Measurements from ENCODE around the gene GNB1L.

Gene GNB1L

DNA sequence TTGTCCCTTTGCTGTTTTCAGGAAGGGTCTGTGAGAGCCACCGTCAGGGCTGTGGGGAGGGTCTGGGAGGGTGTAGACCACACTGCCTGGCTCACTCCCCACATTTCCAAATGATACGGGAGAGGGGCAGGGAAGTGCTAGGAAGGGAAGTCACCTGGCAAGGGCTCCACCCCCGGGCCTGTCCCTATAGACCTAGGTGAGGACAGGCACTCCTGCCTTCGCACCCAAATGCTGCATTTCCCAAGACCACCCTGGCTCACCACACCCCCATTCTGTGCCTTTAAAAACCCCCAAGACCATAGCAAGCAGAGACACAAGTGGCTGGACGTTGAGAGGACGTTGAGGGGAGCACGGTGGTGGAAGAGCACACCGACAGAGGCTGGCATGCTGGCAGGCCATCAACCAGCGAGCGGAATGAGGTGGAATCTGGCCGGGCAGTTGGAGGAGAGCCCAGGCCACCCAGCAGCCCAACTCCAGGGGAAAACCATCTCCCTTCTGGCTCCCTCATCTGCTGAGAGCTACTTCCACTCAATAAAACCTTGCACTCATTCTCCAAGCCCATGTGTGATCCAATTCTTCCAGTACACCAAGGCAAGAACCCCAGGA is 45.7 kb downstream of the GNB1L start:
- no peaks in the 10 kb centered on the region for H3K27me3 Mint-ChIP-seq
- H3K27ac Mint-ChIP-seq, result no peak overlapping the region
- DNase-seq (no peak), ATAC-seq (replicated peaks) (no peak)
- peaks cover 6 to 8% of the 10 kb centered on the region in 2 donors for H3K4me1 Mint-ChIP-seq (ENCODE audit: low read depth in 2 of 2)
- H3K36me3 Mint-ChIP-seq (ENCODE audit: insufficient read depth), result no peaks in the 10 kb centered on the region
- no peaks in the 10 kb centered on the region for H3K9me3 Mint-ChIP-seq
- H3K4me3 Mint-ChIP-seq, result no peak overlapping the region

DNA sequence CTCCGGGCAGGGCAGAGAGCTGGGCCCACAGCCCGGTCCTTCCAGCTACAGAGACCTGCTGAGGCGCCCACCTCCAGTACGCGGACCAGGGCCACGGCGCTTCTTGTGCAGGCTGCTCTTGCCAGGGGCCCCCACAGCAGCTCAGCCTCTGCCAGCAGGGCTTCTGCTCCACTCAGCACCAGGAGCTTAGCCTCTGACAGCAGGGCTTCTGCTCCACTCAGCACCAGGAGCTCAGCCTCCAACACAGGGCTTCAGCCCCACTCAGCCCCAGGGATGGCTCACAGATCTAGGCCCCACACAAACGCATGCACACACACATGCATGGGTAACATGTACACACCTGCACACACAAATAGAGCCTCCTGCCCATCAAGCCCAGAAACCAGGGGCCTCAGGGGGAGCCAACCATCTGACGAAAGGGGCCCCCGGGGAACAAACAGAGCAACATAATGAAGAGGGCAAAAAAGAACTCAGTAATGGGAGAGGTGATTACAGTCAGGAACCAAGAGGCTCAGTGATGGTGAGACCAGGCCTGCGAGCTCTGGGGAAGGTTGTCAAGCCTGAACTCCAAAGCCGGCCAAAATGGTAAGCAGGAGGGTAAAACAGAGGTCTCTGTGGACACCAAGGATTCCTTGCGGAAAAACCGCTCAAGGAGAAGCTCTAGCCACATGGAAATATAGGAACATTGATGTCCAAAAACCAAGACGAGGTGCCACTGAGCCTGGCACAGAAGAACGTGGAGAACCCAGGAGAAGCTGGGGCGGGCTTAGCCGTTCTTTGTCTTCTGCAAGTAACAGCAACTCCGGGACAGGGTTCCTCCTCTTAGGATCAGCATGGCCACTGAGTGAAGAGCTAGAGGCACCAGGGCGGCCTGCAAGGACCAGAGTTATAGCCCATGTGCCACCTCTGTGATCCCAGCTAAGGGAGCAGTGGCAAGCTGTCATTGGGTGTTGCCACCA is 46.5 kb downstream of the GNB1L start:
- no peak overlapping the region for H3K27ac Mint-ChIP-seq
- ATAC-seq (replicated peaks), result no peak
- DNase-seq, result no peak

GRCh38 chr22:19807161-19807913 is 47.3 kb downstream of the GNB1L start:
- Mint-ChIP-seq H3K4me1 (ENCODE audit: low read depth in 2 of 2) (peaks cover 6 to 8% of the 10 kb centered on the region in 2 donors), H3K9me3 (no peaks in the 10 kb centered on the region), H3K27me3 (no peaks in the 10 kb centered on the region), H3K27ac (peak overlapping the region in 1 of 2 donors; percentile 66), H3K36me3 (ENCODE audit: insufficient read depth) (peaks cover 7% of the 10 kb centered on the region), H3K4me3 (no peak overlapping the region)
- DNase-seq (no peak), ATAC-seq (replicated peaks) (no peak)

More for the DNA sequence above, 46.5 kb downstream of the GNB1L start:
- Mint-ChIP-seq H3K4me1 (ENCODE audit: low read depth in 2 of 2) (peaks cover 6 to 8% of the 10 kb centered on the region in 2 donors), H3K36me3 (ENCODE audit: insufficient read depth) (no peaks in the 10 kb centered on the region), H3K9me3 (no peaks in the 10 kb centered on the region), H3K4me3 (no peak overlapping the region), H3K27me3 (no peaks in the 10 kb centered on the region)

GRCh38 chr22:19806213-19807160 is 48.2 kb downstream of the GNB1L start:
- Mint-ChIP-seq H3K36me3 (ENCODE audit: insufficient read depth) (peaks cover 10% of the 10 kb centered on the region), H3K27ac (peak overlapping the region in 1 of 2 donors; percentile 66), H3K9me3 (no peaks in the 10 kb centered on the region), H3K4me3 (no peak overlapping the region), H3K27me3 (no peaks in the 10 kb centered on the region), H3K4me1 (ENCODE audit: low read depth in 2 of 2) (peaks cover 6 to 8% of the 10 kb centered on the region in 2 donors)
- DNase-seq, result no peak
- no peak for ATAC-seq (replicated peaks)

GRCh38 chr22:19805821-19806212 is 48.9 kb downstream of the GNB1L start:
- ATAC-seq (replicated peaks), result no peak
- DNase-seq, result no peak
- no peaks in the 10 kb centered on the region for H3K27me3 Mint-ChIP-seq
- H3K4me3 Mint-ChIP-seq, result no peak overlapping the region
- H3K4me1 Mint-ChIP-seq (ENCODE audit: low read depth in 2 of 2), result peaks cover 0 to 4% of the 10 kb centered on the region in 2 donors
- H3K9me3 Mint-ChIP-seq, result no peaks in the 10 kb centered on the region
- H3K36me3 Mint-ChIP-seq (ENCODE audit: insufficient read depth), result peaks cover 10% of the 10 kb centered on the region
- no peak overlapping the region for H3K27ac Mint-ChIP-seq

DNA sequence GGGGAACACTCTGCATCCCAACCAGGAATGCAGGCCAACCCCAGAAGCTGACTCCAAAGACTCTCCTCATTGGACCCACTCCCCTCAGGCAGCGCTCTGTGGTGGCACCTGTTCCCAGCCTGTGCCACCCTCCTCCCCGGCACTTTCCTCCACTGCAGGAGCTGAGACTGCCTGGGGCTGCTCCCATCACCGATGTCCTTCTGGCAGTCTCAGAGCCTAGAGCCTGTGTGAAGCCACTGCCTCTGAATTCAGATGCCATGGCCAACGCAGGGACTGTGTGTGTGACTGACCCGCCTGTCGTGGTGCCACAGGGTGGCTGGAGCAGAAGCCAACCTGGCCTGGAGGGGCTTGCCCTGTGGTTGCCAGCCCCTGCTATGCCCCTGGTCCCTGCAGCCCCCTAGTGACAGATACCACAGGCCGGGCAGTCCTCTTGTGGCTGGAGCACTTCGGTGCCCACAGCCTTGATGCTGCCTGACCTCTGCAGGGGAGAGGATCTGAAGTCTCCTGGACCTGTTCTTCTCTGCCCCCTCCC is 50.9 kb downstream of the GNB1L start:
- Mint-ChIP-seq H3K4me1 (ENCODE audit: low read depth in 2 of 2) (no peaks in the 10 kb centered on the region), H3K27me3 (no peaks in the 10 kb centered on the region), H3K36me3 (ENCODE audit: insufficient read depth) (peaks cover 13% of the 10 kb centered on the region), H3K9me3 (no peaks in the 10 kb centered on the region), H3K4me3 (no peak overlapping the region), H3K27ac (no peak overlapping the region)
- ATAC-seq (replicated peaks) (no peak), DNase-seq (no peak)

- no peaks in the 10 kb centered on the region for H3K9me3 Mint-ChIP-seq
- peaks cover 13% of the 10 kb centered on the region for H3K36me3 Mint-ChIP-seq (ENCODE audit: insufficient read depth)
- H3K27me3 Mint-ChIP-seq, result no peaks in the 10 kb centered on the region
- H3K27ac Mint-ChIP-seq, result peak overlapping the region in 1 of 2 donors; percentile 23
- H3K4me3 Mint-ChIP-seq, result no peak overlapping the region
- no peak for DNase-seq
- no peaks in the 10 kb centered on the region for H3K4me1 Mint-ChIP-seq (ENCODE audit: low read depth in 2 of 2)
- no peak for ATAC-seq (replicated peaks)
Measured at GRCh38 chr22:19802894-19803735, 51.6 kb downstream of the GNB1L start.

- ATAC-seq (replicated peaks), result no peak
- peaks cover 0 to 1% of the 10 kb centered on the region in 2 donors for H3K4me1 Mint-ChIP-seq (ENCODE audit: low read depth in 2 of 2)
- no peak for DNase-seq
- H3K36me3 Mint-ChIP-seq (ENCODE audit: insufficient read depth), result peaks cover 13% of the 10 kb centered on the region
- H3K9me3 Mint-ChIP-seq, result no peaks in the 10 kb centered on the region
- no peak overlapping the region for H3K4me3 Mint-ChIP-seq
- H3K27me3 Mint-ChIP-seq, result no peaks in the 10 kb centered on the region
- H3K27ac Mint-ChIP-seq, result no peak overlapping the region
Measured at GRCh38 chr22:19802001-19802893, 52.4 kb downstream of the GNB1L start.

DNA sequence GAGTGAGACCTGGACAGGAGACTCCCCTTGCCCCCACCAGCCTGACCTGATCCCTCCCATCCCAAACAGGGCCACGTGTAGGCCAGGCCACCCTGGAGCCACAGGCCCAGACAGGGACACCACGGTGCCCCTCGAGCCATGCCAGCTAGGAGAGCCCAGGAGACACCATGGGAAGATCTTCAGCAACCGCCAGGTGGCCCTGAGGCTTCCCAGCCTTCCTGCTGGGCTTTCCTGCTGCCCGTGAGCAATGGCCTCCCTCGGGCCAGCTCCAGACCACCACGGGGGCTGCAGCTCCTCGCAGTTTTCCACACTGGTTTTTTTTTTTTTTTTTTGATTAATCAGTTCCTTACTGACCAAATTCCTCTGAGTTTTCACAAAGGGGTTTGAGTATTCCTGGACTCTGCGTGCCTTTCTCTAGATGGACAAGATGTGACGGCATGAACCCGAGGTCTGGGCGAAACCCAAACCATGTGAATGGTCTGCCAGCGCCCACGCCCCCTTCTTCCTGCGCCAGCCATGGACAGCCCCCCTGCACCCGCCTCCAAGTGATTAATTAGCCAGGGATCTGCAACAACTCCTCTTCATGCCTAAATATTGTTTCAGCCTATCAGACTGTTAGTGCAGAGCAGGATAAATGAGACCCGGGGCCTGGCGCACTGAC is 53.2 kb downstream of the GNB1L start:
- DNase-seq (no peak), ATAC-seq (replicated peaks) (no peak)
- peaks cover 13% of the 10 kb centered on the region for H3K36me3 Mint-ChIP-seq (ENCODE audit: insufficient read depth)
- H3K4me3 Mint-ChIP-seq, result no peak overlapping the region
- no peak overlapping the region for H3K27ac Mint-ChIP-seq
- H3K9me3 Mint-ChIP-seq, result no peaks in the 10 kb centered on the region
- no peaks in the 10 kb centered on the region for H3K27me3 Mint-ChIP-seq
- peaks cover 0 to 1% of the 10 kb centered on the region in 2 donors for H3K4me1 Mint-ChIP-seq (ENCODE audit: low read depth in 2 of 2)

- Mint-ChIP-seq H3K4me3 (no peak overlapping the region), H3K27me3 (no peaks in the 10 kb centered on the region), H3K27ac (no peak overlapping the region), H3K36me3 (ENCODE audit: insufficient read depth) (peaks cover 13% of the 10 kb centered on the region), H3K9me3 (no peaks in the 10 kb centered on the region), H3K4me1 (ENCODE audit: low read depth in 2 of 2) (peaks cover 0 to 1% of the 10 kb centered on the region in 2 donors)
- DNase-seq (no peak), ATAC-seq (replicated peaks) (no peak)
Measured at GRCh38 chr22:19800761-19801244, 53.9 kb downstream of the GNB1L start.

- peaks cover 0 to 1% of the 10 kb centered on the region in 2 donors for H3K4me1 Mint-ChIP-seq (ENCODE audit: low read depth in 2 of 2)
- no peaks in the 10 kb centered on the region for H3K27me3 Mint-ChIP-seq
- peaks cover 14% of the 10 kb centered on the region for H3K36me3 Mint-ChIP-seq (ENCODE audit: insufficient read depth)
- DNase-seq (no peak), ATAC-seq (replicated peaks) (no peak)
- H3K27ac Mint-ChIP-seq, result no peak overlapping the region
- no peaks in the 10 kb centered on the region for H3K9me3 Mint-ChIP-seq
- H3K4me3 Mint-ChIP-seq, result no peak overlapping the region
Measured at GRCh38 chr22:19800306-19800705, 54.4 kb downstream of the GNB1L start.
